B cell (primary cell): ENCODE measurements around the gene ATP6V1F. TPM values are rescaled to one million over a fixed set of nuclear protein-coding genes. Genes with fewer than 3 reads are reported as not detected.

Experiments
- ATAC-seq: fragments of 200-7000 bp; cut with Tn5 transposase; one replicate; pipeline ENCODE4 v1.10.0; 2021; ENCODE audit warnings: low read depth, mild to moderate bottlenecking, moderate number of reproducible peaks, moderate library complexity
- CTCF ChIA-PET: fragments of 350-600 bp; sonication (Branson Sonifier 250); formaldehyde crosslinking; loops from one replicate; lab custom pipeline; 2021; ENCODE audit warnings: antibody characterized with exemption, inconsistent platforms; lab: Charles Lee
- POLR2A ChIA-PET: fragments of 350-600 bp; sonication (Branson Sonifier 250); formaldehyde crosslinking; loops from one replicate; lab custom pipeline; 2021; ENCODE audit warnings: antibody characterized with exemption; lab: Charles Lee
- DNase-seq: peaks from one replicate; pipeline ENCODE4 v3.0.0; 2013
- H2AFZ ChIP-seq: 2 replicates; pipeline ENCODE4 v1.6.1; 2012; ENCODE audit warnings: mild to moderate bottlenecking, low read depth, low read length; ENCODE audit not compliant: insufficient read depth, poor library complexity, severe bottlenecking
- H3K27ac ChIP-seq, 2 donors: 1 replicate in 1 of 2; 2 replicates in 1 of 2; pipeline ENCODE4 v1.5.1; 2012 to 2013; ENCODE audit warnings: low read length in 2 of 2, mild to moderate bottlenecking in 2 of 2, moderate library complexity in 1 of 2
- H3K27me3 ChIP-seq, 4 experiments: fragments of 200-600 bp in 1 of 4; sonication (generic) in 1 of 4; replicated peaks in 1 of 4; 1 replicate in 2 of 4; 2 replicates in 2 of 4; pipeline versions ENCODE4 v1.6.1 to v1.7.0; 2013 to 2016; ENCODE audit warnings: low read length in 3 of 4, mild to moderate bottlenecking in 2 of 4, mixed read lengths in 1 of 4, moderate library complexity in 1 of 4; ENCODE audit not compliant: insufficient read depth in 4 of 4, control insufficient read depth in 3 of 4; ENCODE audit errors: control extremely low read depth in 1 of 4
- H3K36me3 ChIP-seq, 2 experiments: replicated peaks in 1 of 2; 1 replicate in 1 of 2; 2 replicates in 1 of 2; pipeline versions ENCODE4 v1.6.1 to v1.7.1; 2013; ENCODE audit warnings: low read length in 1 of 2; ENCODE audit not compliant: insufficient read depth in 2 of 2, control insufficient read depth in 1 of 2; ENCODE audit errors: control extremely low read depth in 1 of 2, extremely low read depth in 1 of 2
- H3K4me1 ChIP-seq, 2 donors: fragments of 200-600 bp in 1 of 2; sonication (generic) in 1 of 2; 1 replicate in 1 of 2; 2 replicates in 1 of 2; pipeline versions ENCODE4 v1.5.1 to v1.6.1; 2013 to 2017; ENCODE audit warnings: low read length in 2 of 2; ENCODE audit not compliant: control insufficient read depth in 2 of 2, insufficient read depth in 2 of 2
- H3K4me2 ChIP-seq: replicated peaks from 2 replicates; pipeline ENCODE3; 2012; ENCODE audit warnings: mild to moderate bottlenecking, low read depth, low read length; ENCODE audit not compliant: poor library complexity, severe bottlenecking
- H3K4me3 ChIP-seq, 5 experiments: fragments of 200-600 bp in 1 of 5; sonication (generic) in 1 of 5; 1 replicate in 3 of 5; 2 replicates in 2 of 5; pipeline versions ENCODE4 v1.5.1 to v1.7.0; 2011 to 2016; ENCODE audit warnings: low read length in 4 of 5, mild to moderate bottlenecking in 4 of 5, low read depth in 2 of 5, control low read depth in 1 of 5, moderate library complexity in 1 of 5; ENCODE audit not compliant: insufficient read depth in 1 of 5; ENCODE audit errors: control extremely low read depth in 1 of 5, extremely low read depth in 1 of 5
- H3K79me2 ChIP-seq: fragments of 200-600 bp; sonication (generic); one replicate; pipeline ENCODE4 v1.6.0; 2016; ENCODE audit warnings: low read length; ENCODE audit not compliant: control insufficient read depth, insufficient read depth
- H3K9ac ChIP-seq: fragments of 200-600 bp; sonication (generic); 2 replicates; pipeline ENCODE4 v1.6.1; 2017; ENCODE audit warnings: mild to moderate bottlenecking, low read length, moderate library complexity
- H3K9me3 ChIP-seq, 3 donors: one replicate each; pipeline versions ENCODE4 v1.6.1 to v1.7.1; 2013; ENCODE audit warnings: low read length in 2 of 3; ENCODE audit not compliant: control insufficient read depth in 2 of 3, insufficient read depth in 1 of 3; ENCODE audit errors: control extremely low read depth in 1 of 3
- H4K20me1 ChIP-seq: 2 replicates; pipeline ENCODE4 v1.6.0; 2012; ENCODE audit warnings: mild to moderate bottlenecking, low read length; ENCODE audit not compliant: insufficient read depth, control insufficient read depth, poor library complexity, severe bottlenecking
- H3K27ac Mint-ChIP-seq: one replicate; pipeline ENCODE4 v1.8.0; 2021; ENCODE audit warnings: mixed read lengths
- H3K27me3 Mint-ChIP-seq: one replicate; pipeline ENCODE4 v1.8.0; 2021; ENCODE audit warnings: mixed read lengths
- H3K4me1 Mint-ChIP-seq: one replicate; pipeline ENCODE4 v1.8.0; 2021; ENCODE audit warnings: mixed read lengths
- H3K4me3 Mint-ChIP-seq: one replicate; pipeline ENCODE4 v1.8.0; 2021; ENCODE audit warnings: mixed read lengths
- H3K9me3 Mint-ChIP-seq: one replicate; pipeline ENCODE4 v1.8.0; 2022; ENCODE audit warnings: mixed read lengths; ENCODE audit not compliant: insufficient read depth
- EZH2 ChIP-seq: IDR thresholded peaks from 2 replicates; pipeline ENCODE4 v1.6.1; 2012; ENCODE audit warnings: borderline replicate concordance, low read depth, mild to moderate bottlenecking, moderate library complexity, low read length; ENCODE audit not compliant: insufficient read depth, poor library complexity, severe bottlenecking
- WGBS: methylation state at CpG from one replicate; pipeline ENCODE4 v1.1.5; 2013; ENCODE audit warnings: missing lambda C conversion rate; ENCODE audit not compliant: insufficient coverage; 5-methylcytosine and 5-hydroxymethylcytosine counted together
- intact Hi-C: fragments of 100-400 bp; cut with micrococcal nuclease; formaldehyde crosslinking; loops from one replicate; pipeline ENCODE4 v1.10.0; 2022
- polyA plus RNA-seq: library from polyadenylated mRNA; depleted of rRNA; stranded (reverse); fragments of >200 nt; gene quantifications from 2 replicates; pipeline ENCODE4 v1.2.3, GENCODE V29; 2012
- total RNA-seq, 2 donors: library from RNA; stranded (reverse); fragments of 120-200 nt in 1 of 2; gene quantifications; 1 replicate in 1 of 2; 2 replicates in 1 of 2; pipeline versions ENCODE4 v1.2.3 to v1.2.4, GENCODE V29; 2013 to 2022
- TF ChIP-seq, protein P1 (sequence below): fragments of 200-600 bp; IDR thresholded peaks from one replicate; pipeline ENCODE4 v1.8.0; 2022; ENCODE audit warnings: antibody characterized with exemption, mild to moderate bottlenecking

ATP6V1F gene
- total and polyA plus RNA-seq, 2 donors (not counting 1 experiment from before 2014, with no cell fraction given): 81.7 to 198 TPM

DNA sequence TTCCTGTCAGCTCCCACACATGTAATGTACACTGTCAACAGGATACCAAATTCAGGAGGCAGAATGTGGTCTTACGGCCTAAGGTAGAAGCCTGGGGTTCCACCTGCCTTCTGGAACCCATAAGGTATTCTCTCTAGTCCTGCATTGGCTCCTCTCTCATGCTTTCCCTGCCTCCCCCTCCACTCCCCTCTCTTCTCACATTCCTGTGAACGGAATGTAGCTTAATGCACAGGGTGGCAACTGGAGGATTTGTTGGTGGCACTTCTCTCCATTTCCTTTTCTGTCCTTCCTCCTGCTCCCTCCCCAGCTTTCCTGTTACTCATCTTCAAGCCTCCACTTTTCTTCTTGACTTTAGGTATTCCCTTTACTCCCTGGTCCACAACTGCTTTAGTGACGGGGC lies 44.0 kb upstream of the ATP6V1F start:
- Histone ChIP-seq H3K27ac (no peak overlapping the region), H3K27me3 (peaks cover 0 to 4% (median 0%) of the 10 kb centered on the region in 4 experiments), H3K4me2 (no peak overlapping the region), H4K20me1 (no peaks in the 10 kb centered on the region), H3K79me2 (no peaks in the 10 kb centered on the region), H3K9ac (no peak overlapping the region), H3K9me3 (no peaks in the 10 kb centered on the region), H3K4me3 (no peak overlapping the region), H2AFZ (no peak overlapping the region), H3K4me1 (no peaks in the 10 kb centered on the region), H3K36me3 (no peaks in the 10 kb centered on the region)
- POLR2A ChIA-PET: no interaction called here
- Mint-ChIP-seq H3K4me1 (no peaks in the 10 kb centered on the region), H3K4me3 (no peak overlapping the region), H3K27ac (no peak overlapping the region), H3K27me3 (no peaks in the 10 kb centered on the region), H3K9me3 (no peaks in the 10 kb centered on the region)
- no peak for DNase-seq
- WGBS: 100% methylated on average over 3 of the region's 3 CpGs
- ATAC-seq: no peak
- CTCF ChIA-PET: no interaction called here
- intact Hi-C loops: no loop called here
- TF ChIP-seq, protein P1, sequence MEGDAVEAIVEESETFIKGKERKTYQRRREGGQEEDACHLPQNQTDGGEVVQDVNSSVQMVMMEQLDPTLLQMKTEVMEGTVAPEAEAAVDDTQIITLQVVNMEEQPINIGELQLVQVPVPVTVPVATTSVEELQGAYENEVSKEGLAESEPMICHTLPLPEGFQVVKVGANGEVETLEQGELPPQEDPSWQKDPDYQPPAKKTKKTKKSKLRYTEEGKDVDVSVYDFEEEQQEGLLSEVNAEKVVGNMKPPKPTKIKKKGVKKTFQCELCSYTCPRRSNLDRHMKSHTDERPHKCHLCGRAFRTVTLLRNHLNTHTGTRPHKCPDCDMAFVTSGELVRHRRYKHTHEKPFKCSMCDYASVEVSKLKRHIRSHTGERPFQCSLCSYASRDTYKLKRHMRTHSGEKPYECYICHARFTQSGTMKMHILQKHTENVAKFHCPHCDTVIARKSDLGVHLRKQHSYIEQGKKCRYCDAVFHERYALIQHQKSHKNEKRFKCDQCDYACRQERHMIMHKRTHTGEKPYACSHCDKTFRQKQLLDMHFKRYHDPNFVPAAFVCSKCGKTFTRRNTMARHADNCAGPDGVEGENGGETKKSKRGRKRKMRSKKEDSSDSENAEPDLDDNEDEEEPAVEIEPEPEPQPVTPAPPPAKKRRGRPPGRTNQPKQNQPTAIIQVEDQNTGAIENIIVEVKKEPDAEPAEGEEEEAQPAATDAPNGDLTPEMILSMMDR: no peak
- TF ChIP-seq EZH2: no peak

DNA sequence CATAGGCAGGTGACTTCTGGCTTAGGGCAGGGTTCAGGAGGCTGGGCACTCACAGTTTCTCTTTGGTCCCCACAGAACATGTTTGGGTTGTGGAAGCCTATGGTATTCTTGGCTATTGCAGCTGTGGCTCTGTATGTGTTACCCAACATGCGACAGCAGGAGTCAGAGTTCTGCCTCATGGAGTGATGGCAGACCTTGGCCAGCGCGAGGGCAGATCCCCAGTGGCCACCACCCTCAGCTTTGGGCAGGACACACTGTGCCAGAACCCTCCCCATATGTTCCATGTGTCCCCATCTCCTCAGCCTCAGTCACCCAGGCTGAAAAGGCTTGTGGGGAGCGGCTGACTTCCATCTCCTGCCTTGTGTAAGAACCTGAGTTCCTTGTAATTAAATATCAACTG lies 40.9 kb upstream of the ATP6V1F start:
- Histone ChIP-seq H2AFZ (no peak overlapping the region), H3K9ac (no peak overlapping the region), H3K79me2 (no peaks in the 10 kb centered on the region), H3K4me1 (no peaks in the 10 kb centered on the region), H4K20me1 (no peaks in the 10 kb centered on the region), H3K4me2 (no peak overlapping the region), H3K27ac (no peak overlapping the region), H3K36me3 (no peaks in the 10 kb centered on the region), H3K4me3 (no peak overlapping the region), H3K9me3 (no peaks in the 10 kb centered on the region), H3K27me3 (peaks cover 0 to 5% (median 0%) of the 10 kb centered on the region in 4 experiments)
- Mint-ChIP-seq H3K27me3 (peaks cover 9% of the 10 kb centered on the region), H3K9me3 (no peaks in the 10 kb centered on the region), H3K4me1 (no peaks in the 10 kb centered on the region), H3K4me3 (no peak overlapping the region), H3K27ac (no peak overlapping the region)
- ChIA-PET POLR2A (no interaction called here), CTCF (no interaction called here)
- ATAC-seq: no peak
- intact Hi-C loops: no loop called here
- DNase-seq: no peak
- TF ChIP-seq, protein P1: no peak
- TF ChIP-seq EZH2: no peak
- WGBS: 100% methylated on average over 3 of the region's 4 CpGs
